Measurements from ENCODE around the gene ARSG. TPM values are rescaled to one million over a fixed set of nuclear protein-coding genes. Genes with fewer than 3 reads are reported as not detected.

Gene ARSG
- total and polyA plus RNA-seq, 2 experiments from 2014 or later, result 1.7 to 5.1 TPM

DNA sequence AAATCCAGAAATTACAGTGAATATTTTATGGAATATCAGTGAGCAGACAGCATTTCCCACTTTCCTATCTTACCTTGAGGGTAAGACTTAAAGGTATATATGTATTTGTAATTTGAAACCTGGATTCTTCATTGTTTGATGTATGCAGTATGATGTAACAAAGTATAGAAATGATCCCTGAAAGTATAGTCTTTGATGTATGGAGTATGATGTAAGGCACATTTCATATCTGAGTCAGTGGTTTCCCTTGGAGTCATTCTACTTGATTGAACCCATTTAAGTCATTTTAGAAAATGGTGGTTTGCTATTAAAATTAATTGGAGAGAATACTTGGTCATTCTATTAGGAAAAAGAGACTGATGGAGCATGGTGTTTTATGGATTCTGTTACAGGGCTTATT, 33.4 kb upstream of the ARSG start (continued):
- TF ChIP-seq, protein P1, sequence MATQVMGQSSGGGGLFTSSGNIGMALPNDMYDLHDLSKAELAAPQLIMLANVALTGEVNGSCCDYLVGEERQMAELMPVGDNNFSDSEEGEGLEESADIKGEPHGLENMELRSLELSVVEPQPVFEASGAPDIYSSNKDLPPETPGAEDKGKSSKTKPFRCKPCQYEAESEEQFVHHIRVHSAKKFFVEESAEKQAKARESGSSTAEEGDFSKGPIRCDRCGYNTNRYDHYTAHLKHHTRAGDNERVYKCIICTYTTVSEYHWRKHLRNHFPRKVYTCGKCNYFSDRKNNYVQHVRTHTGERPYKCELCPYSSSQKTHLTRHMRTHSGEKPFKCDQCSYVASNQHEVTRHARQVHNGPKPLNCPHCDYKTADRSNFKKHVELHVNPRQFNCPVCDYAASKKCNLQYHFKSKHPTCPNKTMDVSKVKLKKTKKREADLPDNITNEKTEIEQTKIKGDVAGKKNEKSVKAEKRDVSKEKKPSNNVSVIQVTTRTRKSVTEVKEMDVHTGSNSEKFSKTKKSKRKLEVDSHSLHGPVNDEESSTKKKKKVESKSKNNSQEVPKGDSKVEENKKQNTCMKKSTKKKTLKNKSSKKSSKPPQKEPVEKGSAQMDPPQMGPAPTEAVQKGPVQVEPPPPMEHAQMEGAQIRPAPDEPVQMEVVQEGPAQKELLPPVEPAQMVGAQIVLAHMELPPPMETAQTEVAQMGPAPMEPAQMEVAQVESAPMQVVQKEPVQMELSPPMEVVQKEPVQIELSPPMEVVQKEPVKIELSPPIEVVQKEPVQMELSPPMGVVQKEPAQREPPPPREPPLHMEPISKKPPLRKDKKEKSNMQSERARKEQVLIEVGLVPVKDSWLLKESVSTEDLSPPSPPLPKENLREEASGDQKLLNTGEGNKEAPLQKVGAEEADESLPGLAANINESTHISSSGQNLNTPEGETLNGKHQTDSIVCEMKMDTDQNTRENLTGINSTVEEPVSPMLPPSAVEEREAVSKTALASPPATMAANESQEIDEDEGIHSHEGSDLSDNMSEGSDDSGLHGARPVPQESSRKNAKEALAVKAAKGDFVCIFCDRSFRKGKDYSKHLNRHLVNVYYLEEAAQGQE (IDR thresholded peaks at IDR 0.05; ENCODE audit: unreplicated experiment), result no peak
- TF ChIP-seq JUNB (IDR thresholded peaks at IDR 0.05; ENCODE audit: unreplicated experiment), result no peak
- TF ChIP-seq CREB1 (CRISPR knock-in tag; IDR thresholded peaks at IDR 0.05; ENCODE audit: low read depth), result no peak
- no peak for TF ChIP-seq ZNF114 (CRISPR knock-in tag; IDR thresholded peaks at IDR 0.05)
- TF ChIP-seq STAT1 (IDR thresholded peaks at IDR 0.05; ENCODE audit: unreplicated experiment), result no peak
- TF ChIP-seq POLR2AphosphoS5 (IDR thresholded peaks at IDR 0.05; ENCODE audit: low read depth), result no peak
- no peak for TF ChIP-seq ZNF462 (CRISPR knock-in tag; IDR thresholded peaks at IDR 0.05)
